HS-5 (cell line): ENCODE measurements around the gene NFKBIE.
A peak's percentile ranks its signal among the peaks of the same experiment; 100 is the strongest.

Experiments used
- DNase-seq: peaks from one replicate; pipeline ENCODE4 v3.0.0-alpha.2; 2012; ENCODE audit warnings: low read depth

Gene NFKBIE

DNA sequence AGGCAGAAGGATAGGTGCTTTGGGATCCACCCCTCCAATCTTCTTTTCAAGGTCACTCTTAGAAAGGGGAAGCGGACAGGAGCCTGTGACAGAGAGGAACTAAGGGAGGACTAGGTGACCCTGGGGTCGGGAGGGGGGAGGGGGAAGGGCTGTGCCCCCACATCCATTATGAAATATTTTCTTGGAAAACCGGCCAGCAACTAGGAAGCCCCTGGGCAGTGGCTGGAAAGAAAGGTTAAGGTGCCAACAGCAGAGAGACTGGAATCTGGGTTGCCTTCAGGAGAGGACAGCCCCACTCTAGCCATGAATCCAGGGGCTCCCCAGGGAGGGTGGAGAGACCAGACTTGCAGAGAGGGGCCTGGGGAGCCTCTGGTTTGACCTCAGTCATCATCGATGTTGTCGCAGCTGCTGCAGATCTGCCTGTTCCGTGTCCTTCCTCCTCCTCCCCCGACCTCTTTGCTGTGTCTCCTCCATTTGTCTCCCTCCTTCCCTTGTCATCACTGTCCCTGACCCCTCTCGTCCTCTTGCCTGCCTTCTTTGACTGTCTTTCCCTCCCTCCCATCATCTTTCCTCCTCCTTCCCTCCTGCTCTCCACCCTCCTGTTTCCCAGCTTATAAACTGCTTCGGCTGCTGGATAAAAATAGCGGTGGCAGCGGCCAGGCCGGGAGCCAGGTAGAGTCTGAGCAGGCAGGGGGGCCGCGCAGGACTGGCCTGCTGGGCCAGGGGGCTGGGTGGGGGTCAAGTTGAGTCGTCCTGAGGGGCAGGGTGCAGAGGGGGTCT, 38.8 kb downstream of the NFKBIE start:
- DNase-seq = no peak

- no peak for DNase-seq
Measured at GRCh38 chr6:44225579-44226325, 39.6 kb downstream of the NFKBIE start.

DNA sequence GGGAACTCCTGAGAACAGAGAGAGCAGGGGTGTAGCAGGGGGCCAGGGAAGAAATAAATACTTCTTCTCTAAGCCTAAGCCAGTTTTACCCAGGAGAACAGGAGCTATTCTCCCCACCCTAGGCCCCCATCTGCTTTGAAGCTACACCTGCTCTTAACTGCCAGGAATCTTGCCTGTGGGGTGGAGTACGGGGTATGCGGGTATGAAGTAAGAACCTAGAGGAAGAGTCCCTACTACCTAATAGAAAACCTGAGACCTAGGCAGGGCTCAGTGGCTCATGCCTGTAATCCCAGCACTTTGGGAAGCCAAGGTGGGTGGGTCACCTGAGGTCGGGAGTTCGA, 40.4 kb downstream of the NFKBIE start:
- no peak for DNase-seq

GRCh38 chr6:44224029-44224964, 41.1 kb downstream of the NFKBIE start:
- DNase-seq = peak; percentile 28

DNA sequence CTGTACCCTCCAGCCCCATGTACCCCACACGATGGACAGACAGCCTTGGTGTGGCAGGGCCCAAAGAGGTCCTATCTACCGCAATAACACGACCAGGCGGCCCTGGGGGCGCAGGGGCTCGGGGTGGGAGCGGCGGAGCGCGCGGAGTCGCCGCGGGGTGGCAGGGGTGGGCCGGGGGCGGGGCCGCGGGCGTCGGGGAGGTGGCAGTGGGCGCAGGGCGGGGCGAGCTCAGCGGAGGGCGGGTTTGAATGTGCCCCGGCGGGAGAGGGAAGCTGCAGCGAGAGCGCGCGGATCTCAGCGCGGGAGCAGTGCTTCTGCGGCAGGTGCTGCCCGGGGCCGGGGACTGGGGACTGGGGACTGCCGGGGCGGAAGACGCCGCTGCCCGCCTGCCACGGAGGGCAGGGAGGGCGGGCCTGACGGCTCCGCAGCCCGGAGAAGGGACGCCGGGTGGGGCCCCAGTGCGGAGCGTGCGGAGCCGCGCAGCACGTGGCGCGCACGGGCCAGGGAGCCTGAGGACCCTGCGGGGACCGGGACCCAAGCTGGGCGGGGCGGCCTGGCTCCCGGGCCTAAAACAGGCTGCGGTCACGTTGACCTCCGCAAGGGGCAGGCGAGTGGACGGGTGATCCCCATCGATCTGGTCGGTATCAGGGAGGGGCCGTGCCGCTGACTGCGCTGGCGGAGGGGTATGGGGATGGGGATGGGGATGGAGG, 41.9 kb downstream of the NFKBIE start, which contains the start of gene SLC29A1:
SLC29A1 (plus strand) TSS at position 277 of the 710 bp plus-strand sequence. CDS start 3,719 bp downstream, outside the sequence.
- DNase-seq = no peak

DNA sequence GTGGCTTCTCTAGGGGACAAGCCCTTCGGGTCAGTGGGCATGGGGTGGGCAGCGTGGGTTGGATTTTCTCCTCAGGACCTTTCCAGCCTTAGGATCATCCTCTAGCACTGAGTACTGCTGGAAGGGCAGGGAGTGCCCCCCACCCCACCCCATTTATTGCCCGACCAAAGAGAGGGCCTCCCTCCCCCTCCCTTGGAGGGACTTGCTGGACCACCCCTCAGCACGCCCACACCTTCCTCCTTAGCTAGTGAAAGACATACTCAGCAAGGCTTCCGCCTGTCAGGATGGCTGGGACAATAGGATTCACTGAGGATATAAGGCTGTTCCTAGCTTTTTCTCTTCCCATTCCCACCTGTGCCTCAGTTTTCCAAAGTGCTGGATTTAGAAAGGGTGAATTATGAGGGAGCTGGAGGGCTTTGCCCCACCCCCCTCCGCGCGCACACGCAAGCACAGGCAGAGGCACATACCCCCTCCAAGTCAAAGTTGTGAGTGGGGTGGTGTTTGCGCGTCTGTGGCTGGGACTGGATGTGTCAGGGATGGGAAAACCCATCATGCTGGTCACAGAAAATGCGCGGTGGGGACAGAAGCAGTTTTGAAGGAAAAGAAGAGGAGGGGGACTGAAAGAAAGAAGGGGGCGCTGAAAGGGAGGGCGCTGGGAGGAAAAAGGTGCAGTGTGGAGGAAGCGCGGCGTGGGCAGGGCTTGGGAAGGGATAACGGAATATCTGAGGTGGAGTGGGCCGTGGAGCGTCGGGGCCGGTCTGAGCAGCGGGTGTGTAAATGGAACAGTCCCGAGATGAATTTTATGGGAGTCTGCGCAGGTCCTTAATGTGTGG, 42.6 kb downstream of the NFKBIE start:
- no peak for DNase-seq

DNA sequence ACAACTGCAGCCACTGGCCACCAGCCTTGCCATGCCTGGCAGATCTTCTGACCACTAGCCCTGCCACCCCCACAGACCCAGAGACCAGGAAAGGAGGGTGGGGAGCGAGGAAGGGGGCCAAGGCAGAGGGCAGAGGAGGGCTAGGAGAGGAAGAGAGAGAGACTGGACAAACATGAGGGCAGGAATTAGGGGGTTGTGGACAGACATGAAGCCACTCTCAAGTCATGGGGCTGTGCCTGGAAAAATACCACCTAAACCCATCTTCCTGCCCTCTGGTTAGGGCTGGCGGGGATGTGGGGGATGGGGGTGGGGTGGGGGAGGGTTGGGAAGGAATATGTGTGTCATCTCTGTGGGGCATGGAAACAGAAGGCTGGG, 43.4 kb downstream of the NFKBIE start:
- no peak for DNase-seq

- DNase-seq = peak; percentile 25
Measured at GRCh38 chr6:44221291-44221960, 43.9 kb downstream of the NFKBIE start.

- no peak for DNase-seq
Measured at GRCh38 chr6:44220913-44221290, 44.4 kb downstream of the NFKBIE start.

GRCh38 chr6:44219815-44220784, 45.3 kb downstream of the NFKBIE start:
- no peak for DNase-seq

- DNase-seq = no peak
Measured at GRCh38 chr6:44219053-44219814, 46.1 kb downstream of the NFKBIE start.

DNA sequence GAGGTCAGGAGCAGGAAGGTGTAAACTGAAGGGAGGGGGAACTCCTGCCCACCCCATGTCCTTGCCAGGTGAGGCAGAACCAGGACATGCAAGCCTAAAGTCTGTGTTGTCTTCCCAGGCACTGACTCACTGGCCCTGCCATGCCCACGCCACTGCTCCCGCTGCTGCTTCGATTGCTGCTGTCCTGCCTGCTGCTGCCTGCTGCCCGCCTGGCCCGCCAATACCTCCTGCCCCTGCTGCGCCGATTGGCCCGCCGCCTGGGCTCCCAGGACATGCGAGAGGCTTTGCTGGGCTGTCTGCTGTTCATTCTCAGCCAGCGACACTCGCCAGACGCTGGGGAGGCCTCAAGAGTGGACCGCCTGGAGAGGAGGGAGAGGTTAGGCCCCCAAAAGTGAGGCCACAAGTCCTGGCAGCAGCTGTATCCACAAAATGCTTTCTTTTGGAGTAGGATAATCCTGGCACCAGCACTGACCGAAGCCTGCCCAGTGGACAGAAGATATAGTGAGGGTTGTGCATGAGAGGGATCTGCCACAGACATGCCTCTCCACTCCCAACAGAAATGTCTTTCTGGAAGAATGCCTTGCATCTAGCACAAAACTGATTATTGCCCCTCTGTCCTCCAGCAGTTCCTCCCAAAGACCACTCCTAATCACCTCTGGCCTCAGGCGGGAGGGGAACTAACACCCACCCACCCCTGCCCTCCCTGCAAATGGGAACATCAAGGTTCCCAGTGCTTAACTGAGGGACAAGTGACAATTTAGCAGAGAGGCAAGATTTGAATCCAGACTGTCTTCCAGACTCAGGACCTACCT, 47.8 kb downstream of the NFKBIE start:
- DNase-seq = no peak

DNA sequence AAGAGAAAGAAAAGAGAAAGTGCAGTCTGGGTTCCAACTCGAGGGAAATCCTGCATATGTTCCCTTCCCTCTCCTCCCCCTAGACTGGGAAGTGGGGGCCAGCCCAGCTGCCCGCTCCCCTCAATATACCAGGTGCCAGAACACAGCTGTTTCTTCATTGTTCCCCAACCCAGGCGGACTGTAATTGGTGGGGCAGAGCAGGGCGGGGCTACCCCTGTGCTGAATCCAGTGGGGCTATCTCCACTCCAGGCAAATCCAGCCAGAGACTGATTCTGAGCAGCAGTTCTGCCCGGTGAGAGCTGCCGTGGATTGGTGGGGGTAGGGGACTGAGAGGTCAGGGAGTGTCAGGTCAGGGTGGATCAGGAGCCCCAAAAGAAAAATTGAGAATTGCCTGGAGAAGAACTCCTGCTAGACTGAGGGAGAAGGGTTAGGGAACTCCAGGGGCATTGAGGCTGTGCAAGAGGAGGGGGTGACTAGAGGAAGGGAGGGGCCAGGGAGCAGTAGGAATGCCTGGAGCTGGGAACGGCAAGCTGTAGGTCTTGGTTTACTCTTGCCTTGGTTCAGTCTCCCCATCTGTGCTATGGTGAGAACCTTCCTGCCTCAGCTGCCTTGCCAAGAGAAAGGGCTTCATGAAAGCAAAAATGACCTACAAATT, 48.5 kb downstream of the NFKBIE start, which contains the start of gene MYMX:
MYMX (plus strand) TSS at position 250 of the 655 bp plus-strand sequence. CDS start 546 bp downstream, outside the sequence.
- DNase-seq = no peak

DNA sequence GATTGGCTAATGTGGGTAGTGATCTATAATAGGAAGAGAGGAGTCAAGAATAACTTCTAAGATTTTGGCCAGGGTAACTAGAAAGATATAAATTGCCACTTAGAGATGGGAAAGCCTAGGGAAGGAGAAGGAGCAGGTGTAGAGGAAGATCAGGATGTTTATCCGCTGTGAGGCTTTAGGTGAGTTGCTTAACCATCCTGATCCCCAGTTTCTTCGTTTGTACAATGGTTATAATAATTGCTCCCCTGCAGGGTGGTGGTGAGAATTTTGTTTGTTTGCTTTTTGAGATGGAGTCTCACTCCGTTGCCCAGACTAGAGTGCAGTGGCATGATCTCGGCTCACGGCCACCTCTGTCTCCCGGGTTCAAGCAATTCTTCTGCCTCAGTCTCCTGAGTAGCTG, 51.0 kb downstream of the NFKBIE start:
- no peak for DNase-seq

DNA sequence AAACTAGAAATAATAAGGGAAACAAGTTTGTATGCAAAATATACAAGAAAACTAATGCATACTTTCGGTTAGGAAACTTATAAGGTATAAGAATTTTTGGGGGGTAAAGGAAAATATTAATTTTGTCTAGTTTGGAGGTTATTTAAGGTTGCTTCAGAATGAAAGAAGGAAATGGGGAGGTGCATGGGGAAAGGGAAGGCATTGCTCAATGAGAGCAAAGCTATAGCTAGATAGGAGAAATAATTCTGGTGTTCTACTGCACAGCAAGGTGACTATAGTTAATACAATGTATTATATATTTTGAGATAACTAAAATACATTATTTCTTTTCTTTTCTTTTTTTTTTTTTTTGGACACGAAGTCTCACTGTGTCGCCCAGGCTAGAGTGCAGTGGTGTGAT, 54.1 kb downstream of the NFKBIE start:
- no peak for DNase-seq
